Gastrocnemius medialis (tissue), 4 donors: ENCODE results near the gene SLC25A26. TPM values are rescaled to one million over a fixed set of nuclear protein-coding genes. Genes with fewer than 3 reads are reported as not detected.

Experiments used
- ATAC-seq, 2 donors: fragments of 150-250 bp; one replicate each; pipeline ENCODE4 v1.9.1; 2016
- DNase-seq, 2 donors: peaks; one replicate each; pipeline ENCODE4 v3.0.0-alpha.2; 2019
- H3K27ac ChIP-seq, 4 donors: fragments of 200-600 bp; sonication (generic); 1 replicate in 1 of 4; 2 replicates in 3 of 4; pipeline ENCODE4 v1.5.1; 2016 to 2018; ENCODE audit warnings: mild to moderate bottlenecking in 2 of 4, moderate library complexity in 1 of 4
- H3K27me3 ChIP-seq, 3 donors: fragments of 200-600 bp; sonication (generic) in 2 of 3; 1 replicate in 1 of 3; 2 replicates in 2 of 3; pipeline versions ENCODE4 v1.5.1 to v1.6.0; 2016 to 2019; ENCODE audit warnings: mild to moderate bottlenecking in 1 of 3, moderate library complexity in 1 of 3
- H3K36me3 ChIP-seq, 2 donors: fragments of 200-600 bp; sonication (generic) in 1 of 2; one replicate each; pipeline ENCODE4 v1.5.1; 2017 to 2018
- H3K4me1 ChIP-seq, 2 donors: fragments of 200-600 bp; sonication (generic) in 1 of 2; one replicate each; pipeline ENCODE4 v1.5.1; 2016 to 2017; ENCODE audit warnings: mild to moderate bottlenecking in 2 of 2
- H3K4me3 ChIP-seq, 4 donors: fragments of 200-600 bp; sonication (generic) in 3 of 4; 1 replicate in 1 of 4; 2 replicates in 3 of 4; pipeline ENCODE4 v1.5.1; 2016 to 2019; ENCODE audit warnings: mild to moderate bottlenecking in 2 of 4
- H3K9me3 ChIP-seq, 3 donors: fragments of 200-600 bp; sonication (generic) in 2 of 3; 1 replicate in 1 of 3; 2 replicates in 2 of 3; pipeline ENCODE4 v1.5.1; 2016 to 2019
- POLR2A ChIP-seq, 2 donors: fragments of 450-650 bp; IDR thresholded peaks; one replicate each; pipeline ENCODE4 v1.6.1; 2017; ENCODE audit warnings: antibody characterized with exemption in 2 of 2, mild to moderate bottlenecking in 2 of 2, moderate library complexity in 2 of 2
- in situ Hi-C, 4 donors: fragments of 200-750 bp; cut with MboI; loops; one replicate each; pipeline versions ENCODE4 v1.15.0 to v1.8.0; 2017; ENCODE audit warnings: low sequenced_read_pairs in 4 of 4
- intact Hi-C: fragments of 100-400 bp; cut with DNase I; formaldehyde crosslinking; loops from one replicate; pipeline ENCODE4 v1.15.1; 2023; ENCODE audit warnings: low total_unique reads
- total RNA-seq, 4 donors: library from RNA; depleted of rRNA; stranded (reverse); fragments of >200 nt; gene quantifications; one replicate each; pipeline versions ENCODE4 v1.1.0 to v1.2.3, GENCODE V29; 2016
- TF ChIP-seq, protein P1 (sequence below), 5 experiments: fragments of 450-650 bp in 3 of 5; fragments of 200-600 bp in 2 of 5; sonication (generic) in 2 of 5; IDR thresholded peaks in 4 of 5; conservative IDR thresholded peaks in 1 of 5; 1 replicate in 4 of 5; 2 replicates in 1 of 5; pipeline ENCODE4 v1.5.1; 2016 to 2019; ENCODE audit warnings: antibody characterized with exemption in 5 of 5, mild to moderate bottlenecking in 3 of 5, moderate library complexity in 3 of 5

SLC25A26 gene
- total RNA-seq, 4 donors from 2014 or later: 24.1 to 44.3 (median 32.4) TPM

DNA sequence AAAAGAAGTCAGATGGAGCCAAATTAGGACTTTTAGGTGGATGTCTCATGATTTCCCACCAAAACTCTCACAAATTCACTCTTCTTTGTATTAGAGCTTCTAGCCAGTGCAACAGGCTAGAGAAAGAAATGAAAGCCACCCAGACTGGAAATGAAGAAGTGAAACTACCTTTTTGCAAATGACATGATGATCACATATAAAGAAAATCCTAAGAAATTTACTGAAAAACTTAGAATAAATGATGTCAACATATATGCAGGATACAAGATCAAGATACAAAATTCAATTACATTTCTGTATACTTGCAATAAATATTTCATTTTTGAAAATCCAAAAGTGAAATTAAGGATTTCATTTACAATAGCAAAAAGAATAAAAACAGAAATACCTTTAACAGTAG, 169.2 kb downstream of the SLC25A26 start:
- ATAC-seq (no peak), DNase-seq (no peak)
- no peak overlapping the region for H3K27ac ChIP-seq
- H3K36me3 ChIP-seq: peaks cover 3 to 20% of the 10 kb centered on the region in 2 donors
- intact Hi-C loops: no loop called here
- H3K27me3 ChIP-seq: no peaks in the 10 kb centered on the region
- H3K4me1 ChIP-seq: peaks cover 12 to 30% of the 10 kb centered on the region in 2 donors
- in situ Hi-C loops: no loop called here
- no peak overlapping the region for H3K4me3 ChIP-seq
- no peaks in the 10 kb centered on the region for H3K9me3 ChIP-seq
- no peak for TF ChIP-seq POLR2A (IDR thresholded peaks at IDR 0.05)
- TF ChIP-seq, protein P1, sequence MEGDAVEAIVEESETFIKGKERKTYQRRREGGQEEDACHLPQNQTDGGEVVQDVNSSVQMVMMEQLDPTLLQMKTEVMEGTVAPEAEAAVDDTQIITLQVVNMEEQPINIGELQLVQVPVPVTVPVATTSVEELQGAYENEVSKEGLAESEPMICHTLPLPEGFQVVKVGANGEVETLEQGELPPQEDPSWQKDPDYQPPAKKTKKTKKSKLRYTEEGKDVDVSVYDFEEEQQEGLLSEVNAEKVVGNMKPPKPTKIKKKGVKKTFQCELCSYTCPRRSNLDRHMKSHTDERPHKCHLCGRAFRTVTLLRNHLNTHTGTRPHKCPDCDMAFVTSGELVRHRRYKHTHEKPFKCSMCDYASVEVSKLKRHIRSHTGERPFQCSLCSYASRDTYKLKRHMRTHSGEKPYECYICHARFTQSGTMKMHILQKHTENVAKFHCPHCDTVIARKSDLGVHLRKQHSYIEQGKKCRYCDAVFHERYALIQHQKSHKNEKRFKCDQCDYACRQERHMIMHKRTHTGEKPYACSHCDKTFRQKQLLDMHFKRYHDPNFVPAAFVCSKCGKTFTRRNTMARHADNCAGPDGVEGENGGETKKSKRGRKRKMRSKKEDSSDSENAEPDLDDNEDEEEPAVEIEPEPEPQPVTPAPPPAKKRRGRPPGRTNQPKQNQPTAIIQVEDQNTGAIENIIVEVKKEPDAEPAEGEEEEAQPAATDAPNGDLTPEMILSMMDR (IDR thresholded peaks at IDR 0.05 in 4 of 5, conservative IDR thresholded peaks at IDR 0.05 in 1 of 5): no peak

DNA sequence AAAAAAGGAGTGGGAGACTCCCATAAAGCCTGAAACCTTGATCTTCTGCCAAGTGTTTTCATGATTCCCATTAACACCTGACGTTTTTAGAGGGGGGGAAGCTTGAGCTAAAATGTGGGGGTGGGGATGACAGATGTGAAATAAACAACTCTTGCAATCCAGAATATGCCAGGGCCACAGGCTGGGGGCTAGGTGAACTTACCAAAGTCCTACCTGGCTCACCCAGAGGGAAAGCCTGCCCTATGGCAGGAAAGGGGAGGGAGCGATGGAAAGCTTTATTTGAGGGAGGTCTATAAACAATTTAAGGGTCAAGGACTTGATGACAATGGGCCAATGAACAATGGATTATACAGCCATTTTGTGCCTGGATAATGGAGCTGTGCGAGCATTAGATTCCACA, 171.7 kb downstream of the SLC25A26 start:
- Histone ChIP-seq H3K4me3 (no peak overlapping the region), H3K27me3 (no peaks in the 10 kb centered on the region), H3K27ac (peak overlapping the region; percentile 2 to 21 (median 12)), H3K36me3 (peaks cover 0 to 19% of the 10 kb centered on the region in 2 donors), H3K9me3 (no peaks in the 10 kb centered on the region), H3K4me1 (peaks cover 14 to 34% of the 10 kb centered on the region in 2 donors)
- TF ChIP-seq POLR2A (IDR thresholded peaks at IDR 0.05): no peak
- TF ChIP-seq, protein P1 (IDR thresholded peaks at IDR 0.05 in 4 of 5, conservative IDR thresholded peaks at IDR 0.05 in 1 of 5): no peak
- intact Hi-C loops: no loop called here
- in situ Hi-C loops: no loop called here
- ATAC-seq: no peak
- DNase-seq: no peak

DNA sequence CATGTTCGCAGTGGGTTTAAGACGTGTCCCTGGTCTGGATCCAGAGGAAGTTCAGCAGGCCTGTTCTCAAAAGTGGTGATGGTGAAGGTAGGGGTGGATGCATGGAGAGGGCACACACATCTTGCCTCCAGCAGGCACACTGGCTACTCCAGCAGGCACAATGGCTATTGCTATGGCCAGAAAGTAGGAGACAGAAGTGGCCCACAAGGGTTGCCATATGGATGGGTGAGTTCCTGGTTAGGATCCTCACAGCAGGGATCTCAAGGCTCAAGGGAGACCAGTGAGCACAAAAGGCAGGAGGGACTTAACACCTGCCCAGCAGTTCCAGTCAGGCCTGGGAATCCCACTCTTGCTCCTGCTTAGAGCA, 172.1 kb downstream of the SLC25A26 start:
- in situ Hi-C loops: no loop called here

DNA sequence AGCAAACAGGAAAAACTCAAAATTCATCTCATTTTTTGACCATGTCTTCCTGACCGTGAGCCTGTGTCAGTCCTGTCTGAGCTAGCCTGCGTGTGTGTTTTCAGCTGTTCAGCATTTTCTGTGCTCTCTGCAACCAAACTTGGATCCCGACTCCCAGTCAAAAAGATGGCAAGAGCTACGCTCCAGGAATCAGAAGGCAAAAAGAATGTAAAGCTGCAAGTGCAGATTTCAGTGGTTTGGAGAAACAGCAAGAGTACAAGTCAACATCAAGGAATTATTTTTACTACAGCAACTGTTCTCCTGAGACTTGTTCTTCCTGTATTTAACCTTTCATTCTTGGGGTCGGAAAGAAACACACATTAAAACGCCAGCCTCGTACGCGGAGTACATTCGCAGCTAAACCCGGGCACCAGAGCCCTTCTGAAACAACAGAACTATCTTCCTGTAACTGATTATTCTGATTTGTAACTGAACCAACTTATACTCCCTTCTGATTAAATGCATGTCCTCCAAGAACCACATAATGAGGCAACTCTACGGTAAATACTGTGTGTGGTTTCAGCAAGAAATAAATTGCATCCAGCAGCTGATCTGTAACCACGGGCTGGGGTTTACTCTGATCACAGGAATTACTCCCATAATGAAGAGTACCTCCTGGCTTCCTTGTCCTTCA, 172.7 kb downstream of the SLC25A26 start:
- Histone ChIP-seq H3K9me3 (no peaks in the 10 kb centered on the region), H3K27me3 (no peaks in the 10 kb centered on the region), H3K27ac (peak overlapping the region; percentile 2 to 25 (median 16)), H3K4me1 (peaks cover 23 to 44% of the 10 kb centered on the region in 2 donors), H3K4me3 (no peak overlapping the region), H3K36me3 (peaks cover 0 to 19% of the 10 kb centered on the region in 2 donors)
- DNase-seq: no peak
- no peak for ATAC-seq
- in situ Hi-C loops (no loop called here), intact Hi-C loops (no loop called here)
- no peak for TF ChIP-seq POLR2A (IDR thresholded peaks at IDR 0.05)
- TF ChIP-seq, protein P1 (IDR thresholded peaks at IDR 0.05 in 4 of 5, conservative IDR thresholded peaks at IDR 0.05 in 1 of 5): no peak

More for the DNA sequence above, 172.1 kb downstream of the SLC25A26 start:
- Histone ChIP-seq H3K4me3 (no peak overlapping the region), H3K36me3 (peaks cover 0 to 19% of the 10 kb centered on the region in 2 donors), H3K4me1 (peaks cover 18 to 38% of the 10 kb centered on the region in 2 donors), H3K27me3 (no peaks in the 10 kb centered on the region), H3K9me3 (no peaks in the 10 kb centered on the region), H3K27ac (peak overlapping the region; percentile 2 to 21 (median 12))
- no peak for TF ChIP-seq POLR2A (IDR thresholded peaks at IDR 0.05)
- TF ChIP-seq, protein P1 (IDR thresholded peaks at IDR 0.05 in 4 of 5, conservative IDR thresholded peaks at IDR 0.05 in 1 of 5): no peak
- intact Hi-C loops: no loop called here
- DNase-seq (no peak), ATAC-seq (no peak)
